Brain microvascular endothelial cell (primary cell): ENCODE measurements around the gene IFNAR1.

Experiments
- DNase-seq: peaks from one replicate; pipeline ENCODE4 v3.0.0-alpha.2; 2020
- H3K27ac ChIP-seq: fragments of 250-450 bp; sonication (Bioruptor Pico); 2 replicates; pipeline ENCODE4 v1.5.1; 2020; ENCODE audit warnings: mild to moderate bottlenecking, moderate library complexity
- H3K27me3 ChIP-seq: fragments of 250-450 bp; sonication (Bioruptor Pico); replicated peaks from 2 replicates; pipeline ENCODE4 v1.5.1; 2020; ENCODE audit warnings: mild to moderate bottlenecking
- H3K36me3 ChIP-seq: fragments of 250-450 bp; sonication (Bioruptor Pico); replicated peaks from 2 replicates; pipeline ENCODE4 v1.5.1; 2020; ENCODE audit warnings: mild to moderate bottlenecking
- H3K4me3 ChIP-seq: 2 replicates; pipeline ENCODE4 v1.5.1; 2011; ENCODE audit warnings: low read depth, mild to moderate bottlenecking, control low read depth, low read length, moderate library complexity
- in situ Hi-C: cut with HindIII; loops from 2 replicates; pipeline ENCODE4 v1.10.0; 2017; ENCODE audit warnings: low sequenced_read_pairs, low pct_ligation_motif_present
- TF ChIP-seq, protein P1 (sequence below): IDR thresholded peaks from 2 replicates; pipeline ENCODE4 v1.5.1; 2011; ENCODE audit warnings: low read depth, mild to moderate bottlenecking, moderate library complexity, low read length, control low read depth, inconsistent platforms; ENCODE audit errors: missing control alignments

The IFNAR1 gene

DNA sequence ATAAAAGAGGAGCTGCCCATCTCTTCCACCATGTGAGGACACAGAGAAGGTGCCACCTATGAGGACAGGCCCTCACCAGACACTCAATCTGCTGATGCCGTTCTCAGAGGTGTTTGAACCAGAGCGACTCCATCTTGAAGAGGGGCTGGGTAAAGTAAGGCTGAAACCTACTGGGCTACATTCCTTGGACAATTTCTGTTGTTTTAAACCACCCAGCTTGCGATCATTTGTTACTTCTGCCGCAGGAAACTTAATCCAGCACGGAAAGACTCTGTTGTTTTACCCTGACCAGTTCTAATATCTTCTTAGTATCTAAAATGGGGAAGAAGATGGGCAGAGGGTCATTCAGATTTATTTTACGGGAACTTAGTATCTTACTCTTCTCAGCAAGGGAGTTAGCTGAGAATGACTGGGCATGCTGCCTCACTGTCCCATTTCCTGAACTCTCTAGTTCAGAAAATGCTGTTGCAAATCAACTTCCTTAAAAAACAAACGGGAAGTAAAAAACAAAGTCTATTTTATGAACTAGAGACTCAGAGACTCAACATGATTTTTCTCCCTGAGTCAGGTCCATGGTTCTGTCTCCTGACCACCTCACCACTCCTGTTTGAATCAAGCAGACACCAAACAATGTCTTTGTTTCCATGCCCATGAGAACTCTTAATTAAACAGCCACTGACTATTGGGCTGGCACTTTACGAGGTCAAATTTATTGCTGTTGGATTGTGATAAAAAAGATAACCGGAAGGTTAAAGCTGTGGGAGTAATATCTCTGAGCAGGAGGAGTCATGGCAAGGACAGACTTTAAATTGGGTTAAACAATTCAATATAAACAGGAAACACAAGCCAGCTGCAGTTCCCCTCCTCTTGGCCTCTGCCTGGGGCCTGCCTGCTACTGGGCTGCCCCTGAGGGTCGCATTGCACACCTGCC is 23.8 kb upstream of the IFNAR1 start:
- Histone ChIP-seq H3K27me3 (no peaks in the 10 kb centered on the region), H3K36me3 (no peaks in the 10 kb centered on the region), H3K4me3 (no peak overlapping the region), H3K27ac (no peak overlapping the region)
- in situ Hi-C loops: no loop called here
- TF ChIP-seq, protein P1, sequence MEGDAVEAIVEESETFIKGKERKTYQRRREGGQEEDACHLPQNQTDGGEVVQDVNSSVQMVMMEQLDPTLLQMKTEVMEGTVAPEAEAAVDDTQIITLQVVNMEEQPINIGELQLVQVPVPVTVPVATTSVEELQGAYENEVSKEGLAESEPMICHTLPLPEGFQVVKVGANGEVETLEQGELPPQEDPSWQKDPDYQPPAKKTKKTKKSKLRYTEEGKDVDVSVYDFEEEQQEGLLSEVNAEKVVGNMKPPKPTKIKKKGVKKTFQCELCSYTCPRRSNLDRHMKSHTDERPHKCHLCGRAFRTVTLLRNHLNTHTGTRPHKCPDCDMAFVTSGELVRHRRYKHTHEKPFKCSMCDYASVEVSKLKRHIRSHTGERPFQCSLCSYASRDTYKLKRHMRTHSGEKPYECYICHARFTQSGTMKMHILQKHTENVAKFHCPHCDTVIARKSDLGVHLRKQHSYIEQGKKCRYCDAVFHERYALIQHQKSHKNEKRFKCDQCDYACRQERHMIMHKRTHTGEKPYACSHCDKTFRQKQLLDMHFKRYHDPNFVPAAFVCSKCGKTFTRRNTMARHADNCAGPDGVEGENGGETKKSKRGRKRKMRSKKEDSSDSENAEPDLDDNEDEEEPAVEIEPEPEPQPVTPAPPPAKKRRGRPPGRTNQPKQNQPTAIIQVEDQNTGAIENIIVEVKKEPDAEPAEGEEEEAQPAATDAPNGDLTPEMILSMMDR: no peak
- DNase-seq: no peak

DNA sequence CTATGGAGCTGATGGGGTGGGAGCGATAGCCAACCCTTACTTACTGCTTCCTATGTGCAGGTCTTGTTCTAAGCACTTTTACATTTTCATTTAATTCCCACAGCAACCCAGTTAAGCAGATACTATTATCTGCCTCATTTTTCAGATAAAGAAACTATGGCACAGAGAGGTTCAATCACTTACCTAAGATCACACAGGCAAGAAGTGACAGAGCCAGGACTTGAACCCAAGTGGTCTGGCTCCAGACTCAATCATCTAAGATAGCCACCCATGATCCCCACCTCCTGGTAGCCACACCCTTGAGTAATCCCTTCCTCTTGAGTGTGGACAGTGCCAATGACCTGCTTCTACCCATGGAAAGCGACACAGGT is 23.2 kb upstream of the IFNAR1 start:
- DNase-seq: no peak
- TF ChIP-seq, protein P1: no peak
- Histone ChIP-seq H3K27ac (no peak overlapping the region), H3K27me3 (no peaks in the 10 kb centered on the region), H3K4me3 (no peak overlapping the region), H3K36me3 (no peaks in the 10 kb centered on the region)
- in situ Hi-C loops: no loop called here

DNA sequence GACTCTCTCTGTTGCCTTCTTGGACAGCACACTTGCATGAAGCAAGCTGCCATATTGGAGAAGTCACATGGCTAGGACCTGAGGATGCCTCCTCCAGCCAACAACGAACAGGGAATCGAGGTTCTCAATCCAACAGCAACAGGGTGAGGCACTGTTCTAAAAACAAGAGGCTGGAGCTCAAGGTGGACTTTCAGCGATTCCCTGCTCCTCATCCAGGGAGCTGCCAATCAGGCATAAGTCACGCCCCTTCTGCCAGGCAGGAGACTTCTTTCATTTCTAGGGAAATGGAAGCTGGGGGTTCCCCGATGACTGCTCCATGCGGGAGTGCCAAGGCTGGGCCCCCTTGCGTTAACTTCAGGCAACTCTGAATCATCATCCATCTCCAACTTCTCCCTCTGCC is 22.7 kb upstream of the IFNAR1 start:
- Histone ChIP-seq H3K27ac (no peak overlapping the region), H3K36me3 (no peaks in the 10 kb centered on the region), H3K27me3 (no peaks in the 10 kb centered on the region), H3K4me3 (no peak overlapping the region)
- no peak for DNase-seq
- in situ Hi-C loops: no loop called here
- TF ChIP-seq, protein P1: no peak

DNA sequence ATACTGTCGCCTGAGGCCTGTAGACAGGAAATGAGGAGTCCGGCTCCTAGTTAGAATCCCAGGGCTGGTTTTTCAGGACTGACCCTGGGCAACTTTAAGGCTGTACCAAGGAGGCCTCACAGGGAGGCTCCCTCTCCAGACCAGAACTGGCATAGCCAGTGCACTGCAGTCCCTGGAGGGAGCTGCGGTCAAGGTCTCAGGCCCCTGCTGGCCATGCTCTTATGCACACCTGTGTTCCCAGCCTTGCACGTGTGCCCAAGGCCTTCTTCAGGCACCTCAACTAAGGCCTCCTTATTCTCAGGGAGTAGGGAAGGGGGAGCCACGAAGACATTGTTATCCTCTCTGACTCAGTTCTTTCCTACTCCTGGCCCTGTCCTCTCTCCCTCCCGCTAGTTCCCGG is 22.0 kb upstream of the IFNAR1 start:
- DNase-seq: no peak
- H3K36me3 ChIP-seq: no peaks in the 10 kb centered on the region
- in situ Hi-C loops: no loop called here
- no peaks in the 10 kb centered on the region for H3K27me3 ChIP-seq
- TF ChIP-seq, protein P1: peak; percentile 20
- no peak overlapping the region for H3K27ac ChIP-seq
- H3K4me3 ChIP-seq: no peak overlapping the region

DNA sequence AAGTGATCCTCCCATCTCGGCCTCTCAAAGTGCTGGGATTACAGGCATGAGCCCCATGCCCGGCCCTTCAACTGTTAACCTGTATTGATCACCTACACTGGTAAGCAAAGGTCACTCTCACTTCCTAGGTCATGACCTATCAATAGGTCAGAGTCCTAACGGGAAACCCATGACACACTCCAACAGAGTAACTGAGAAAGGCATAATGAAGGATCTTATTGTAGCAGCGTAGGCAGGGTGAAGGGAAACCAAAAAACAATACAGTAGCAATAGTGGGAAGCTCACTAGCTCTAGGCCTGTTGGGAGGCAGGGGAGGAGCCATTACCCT is 19.5 kb upstream of the IFNAR1 start:
- in situ Hi-C loops: no loop called here
- Histone ChIP-seq H3K27me3 (no peaks in the 10 kb centered on the region), H3K27ac (no peak overlapping the region), H3K4me3 (no peak overlapping the region), H3K36me3 (no peaks in the 10 kb centered on the region)
- TF ChIP-seq, protein P1: no peak
- DNase-seq: no peak

DNA sequence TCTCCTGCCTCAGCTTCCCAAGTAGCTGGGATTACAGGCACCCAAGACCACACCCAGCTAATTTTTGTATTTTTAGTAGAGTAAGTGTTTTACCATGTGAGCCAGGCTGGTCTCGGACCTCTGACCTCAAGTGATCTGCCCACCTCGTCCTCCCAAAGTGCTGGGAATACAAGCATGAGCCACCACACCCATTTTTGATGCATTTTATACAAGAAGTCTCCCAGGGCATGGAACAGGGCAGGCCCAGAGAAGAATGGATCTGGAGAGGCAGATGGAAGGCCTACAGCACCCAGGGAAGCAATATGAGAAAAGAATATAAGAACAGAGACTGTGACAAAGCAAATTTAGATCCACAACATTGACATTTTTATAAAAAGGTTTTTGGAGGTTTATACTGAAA is 18.8 kb upstream of the IFNAR1 start:
- H3K4me3 ChIP-seq: no peak overlapping the region
- in situ Hi-C loops: no loop called here
- TF ChIP-seq, protein P1: no peak
- no peaks in the 10 kb centered on the region for H3K27me3 ChIP-seq
- no peak for DNase-seq
- no peaks in the 10 kb centered on the region for H3K36me3 ChIP-seq
- no peak overlapping the region for H3K27ac ChIP-seq
